Mucosa of descending colon (tissue), 3 donors: ENCODE results near the gene HS6ST3. TPM values are rescaled to one million over a fixed set of nuclear protein-coding genes. Genes with fewer than 3 reads are reported as not detected.

Experiments
- ATAC-seq: fragments of 200-7000 bp; cut with Tn5 transposase; one replicate; pipeline ENCODE4 v1.9.1; 2020; ENCODE audit warnings: mild to moderate bottlenecking, moderate library complexity
- DNase-seq, 3 donors: peaks; one replicate each; pipeline ENCODE4 v3.0.0-alpha.2; 2020
- H3K36me3 ChIP-seq: fragments of 200-600 bp; one replicate; pipeline ENCODE4 v1.8.0; 2021; ENCODE audit warnings: low read depth, mild to moderate bottlenecking
- H3K4me1 ChIP-seq: fragments of 200-600 bp; one replicate; pipeline ENCODE4 v1.8.0; 2021; ENCODE audit warnings: low read depth, mild to moderate bottlenecking
- H3K4me3 ChIP-seq: fragments of 200-600 bp; one replicate; pipeline ENCODE4 v1.8.0; 2021; ENCODE audit warnings: mild to moderate bottlenecking
- H3K9me3 ChIP-seq: fragments of 200-600 bp; one replicate; pipeline ENCODE4 v1.8.0; 2021; ENCODE audit warnings: mild to moderate bottlenecking
- CTCF ChIP-seq: fragments of 200-600 bp; IDR thresholded peaks from one replicate; pipeline ENCODE4 v1.8.0; 2022; ENCODE audit warnings: antibody characterized with exemption, mild to moderate bottlenecking
- intact Hi-C, 2 donors: fragments of 100-400 bp; cut with DNase I in 1 of 2; cut with micrococcal nuclease in 1 of 2; formaldehyde crosslinking; loops; one replicate each; pipeline versions ENCODE4 v1.11.0 to v1.11.1; 2022; cut with DNase I, micrococcal nuclease
- total RNA-seq, 3 donors: library from RNA; stranded (reverse); fragmentation: NEBNext Ultra II Directional in 2 of 3; extraction: Animal tissue kit (Norgen Biotek cat#: 25700) in 2 of 3; gene quantifications; one replicate each; pipeline versions ENCODE4 v1.2.1 to v1.2.4, GENCODE V29; 2021 to 2023
- donor health status: DM: no; HTN: no; CAD: no; lungs with moderate emphysema.
- donor health status: DM: no; HTN: no; CAD: no.
- donor health status: DM: no; HTN: yes; CAD: no.

Gene HS6ST3
- total RNA-seq, 3 donors from 2014 or later: 0.14 to 0.89 TPM; not detected in 1

- ATAC-seq (no peak), DNase-seq (no peak)
- no peak for TF ChIP-seq CTCF
- H3K4me1 ChIP-seq: no peaks in the 10 kb centered on the region
- no peaks in the 10 kb centered on the region for H3K36me3 ChIP-seq
- H3K9me3 ChIP-seq: no peaks in the 10 kb centered on the region
- H3K4me3 ChIP-seq: no peak overlapping the region
- intact Hi-C loops: no loop called here
Observed at GRCh38 chr13:96417939-96418685, 328.2 kb downstream of the HS6ST3 start.

- no peaks in the 10 kb centered on the region for H3K4me1 ChIP-seq
- no peak overlapping the region for H3K4me3 ChIP-seq
- ATAC-seq: no peak
- no peaks in the 10 kb centered on the region for H3K36me3 ChIP-seq
- DNase-seq: no peak
- TF ChIP-seq CTCF: no peak
- no peaks in the 10 kb centered on the region for H3K9me3 ChIP-seq
- intact Hi-C loops: no loop called here
Observed at GRCh38 chr13:96421314-96421713, 331.4 kb downstream of the HS6ST3 start.

- no peaks in the 10 kb centered on the region for H3K36me3 ChIP-seq
- H3K4me3 ChIP-seq: no peak overlapping the region
- no peaks in the 10 kb centered on the region for H3K4me1 ChIP-seq
- ATAC-seq: no peak
- DNase-seq: no peak
- H3K9me3 ChIP-seq: no peaks in the 10 kb centered on the region
- no peak for TF ChIP-seq CTCF
- intact Hi-C loops: no loop called here
Observed at GRCh38 chr13:96422002-96422401, 332.1 kb downstream of the HS6ST3 start.

- TF ChIP-seq CTCF: no peak
- Histone ChIP-seq H3K4me1 (no peaks in the 10 kb centered on the region), H3K4me3 (no peak overlapping the region), H3K36me3 (no peaks in the 10 kb centered on the region), H3K9me3 (no peaks in the 10 kb centered on the region)
- no peak for ATAC-seq
- no peak for DNase-seq
- intact Hi-C loops: no loop called here
Observed at GRCh38 chr13:96426167-96426566, 336.3 kb downstream of the HS6ST3 start.

- no peak for DNase-seq
Observed at GRCh38 chr13:96428911-96429310, 339.0 kb downstream of the HS6ST3 start.

More at GRCh38 chr13:96428911-96429310, 339.0 kb downstream of the HS6ST3 start:
- no peaks in the 10 kb centered on the region for H3K4me1 ChIP-seq
- no peaks in the 10 kb centered on the region for H3K9me3 ChIP-seq
- intact Hi-C loops: no loop called here
- H3K4me3 ChIP-seq: no peak overlapping the region
- ATAC-seq: no peak
- no peak for TF ChIP-seq CTCF
- no peaks in the 10 kb centered on the region for H3K36me3 ChIP-seq
